SU-DHL-6 (cell line): Measurements from ENCODE around the gene POLK.
A peak's percentile ranks its signal among the peaks of the same experiment; 100 is the strongest.

Experiments used
- H2AFZ ChIP-seq: fragments of 200-600 bp; sonication (generic); 2 replicates; pipeline ENCODE4 v1.6.1; 2014; ENCODE audit warnings: low read depth, mild to moderate bottlenecking, moderate library complexity, mixed read lengths, antibody characterized with exemption, low read length; ENCODE audit not compliant: severe bottlenecking
- H3F3A ChIP-seq: fragments of 200-600 bp; shearing (Covaris generic); 2 replicates; pipeline ENCODE4 v1.6.0; 2016; ENCODE audit warnings: antibody characterized with exemption, mild to moderate bottlenecking; ENCODE audit not compliant: insufficient read depth
- H3K27ac ChIP-seq: fragments of 200-600 bp; sonication (generic); 2 replicates; pipeline ENCODE4 v1.5.1; 2016; ENCODE audit warnings: low read depth, mild to moderate bottlenecking, low read length, moderate library complexity, mixed read lengths
- H3K27me3 ChIP-seq: fragments of 200-600 bp; sonication (generic), shearing (Covaris generic); 2 replicates; pipeline ENCODE4 v1.6.0; 2014; ENCODE audit warnings: mild to moderate bottlenecking, low read length
- H3K36me3 ChIP-seq: fragments of 200-600 bp; sonication (generic); 2 replicates; pipeline ENCODE4 v1.6.1; 2014; ENCODE audit warnings: mild to moderate bottlenecking, low read length, mixed read lengths
- H3K4me2 ChIP-seq: fragments of 300-600, 200-600 bp; shearing (Covaris generic), sonication (generic); 2 replicates; pipeline ENCODE4 v1.6.0; 2014; ENCODE audit warnings: low read length, low read depth, mild to moderate bottlenecking; ENCODE audit not compliant: poor library complexity, severe bottlenecking
- H3K4me3 ChIP-seq: fragments of 200-600 bp; sonication (generic); 2 replicates; pipeline ENCODE4 v1.5.1; 2014; ENCODE audit warnings: antibody characterized with exemption, low read length, mild to moderate bottlenecking, mixed read lengths; ENCODE audit not compliant: insufficient read depth, poor library complexity, severe bottlenecking
- H3K79me2 ChIP-seq: fragments of 200-600 bp; sonication (generic); 2 replicates; pipeline ENCODE4 v1.6.1; 2014; ENCODE audit warnings: mild to moderate bottlenecking, low read length, moderate library complexity; ENCODE audit not compliant: insufficient read depth
- H3K9ac ChIP-seq: fragments of 200-600 bp; sonication (generic); 2 replicates; pipeline ENCODE4 v1.7.0; 2014; ENCODE audit warnings: mild to moderate bottlenecking, low read length
- H3K9me2 ChIP-seq: fragments of 200-600 bp; sonication (generic); replicated peaks from 2 replicates; pipeline ENCODE4 v1.6.1; 2014; ENCODE audit warnings: low read length; ENCODE audit not compliant: insufficient read depth
- H3K9me3 ChIP-seq: fragments of 200-600 bp; sonication (generic); 2 replicates; pipeline ENCODE4 v1.6.1; 2014; ENCODE audit warnings: low read length, mixed read lengths; ENCODE audit not compliant: insufficient read depth
- H4K20me1 ChIP-seq: fragments of 200-600 bp; sonication (generic); 2 replicates; pipeline ENCODE4 v1.6.1; 2014; ENCODE audit warnings: low read depth, mild to moderate bottlenecking, antibody characterized with exemption, low read length, moderate library complexity, mixed read lengths
- CTCF ChIP-seq: fragments of 200-600 bp; sonication (generic); IDR thresholded peaks from one replicate; pipeline ENCODE4 v1.5.1; 2017; ENCODE audit warnings: antibody characterized with exemption, mild to moderate bottlenecking, low read length, moderate library complexity; ENCODE audit not compliant: insufficient read depth, poor library complexity, severe bottlenecking
- EZH2phosphoT487 ChIP-seq: fragments of 200-600 bp; sonication (generic), shearing (Covaris generic); conservative IDR thresholded peaks from 2 replicates; pipeline ENCODE4 v1.6.1; 2018; ENCODE audit warnings: mild to moderate bottlenecking, antibody characterized with exemption, low read length, moderate library complexity, mixed read lengths

POLK gene

DNA sequence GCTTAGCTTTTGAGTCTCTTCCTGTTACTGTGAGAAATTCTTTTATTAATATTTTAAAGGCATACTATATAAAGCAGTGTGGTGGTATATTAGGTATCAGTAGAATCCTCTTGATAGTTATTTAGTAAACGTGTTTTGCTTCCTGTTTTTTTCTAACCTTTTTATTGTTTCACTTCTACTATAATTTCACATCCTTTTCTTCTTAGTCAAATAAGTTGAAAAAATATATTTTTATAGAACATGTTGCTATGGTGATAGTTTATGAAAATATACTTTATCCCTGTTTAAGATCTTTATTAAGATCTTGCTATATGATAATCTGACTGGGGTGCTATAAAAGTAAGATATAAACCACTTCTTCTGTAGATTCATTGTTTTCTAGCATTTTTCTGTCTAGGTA is 2.1 kb downstream of the POLK start:
- Histone ChIP-seq H4K20me1 (peaks cover 11% of the 10 kb centered on the region; the same call in 1 of the 2 replicates), H3K27ac (peak overlapping the region; percentile 40; the same call in 1 of the 2 replicates), H3K27me3 (no peaks in the 10 kb centered on the region), H3K9me3 (no peaks in the 10 kb centered on the region), H3F3A (peaks cover 15% of the 10 kb centered on the region; the same call in 1 of the 2 replicates), H3K9ac (peak overlapping the region; percentile 83; the same call in 1 of the 2 replicates), H2AFZ (no peak overlapping the region), H3K79me2 (peaks cover 89% of the 10 kb centered on the region), H3K4me3 (peak overlapping the region; percentile 82), H3K9me2 (no peaks in the 10 kb centered on the region), H3K4me2 (peak overlapping the region; percentile 75), H3K36me3 (no peaks in the 10 kb centered on the region)
- TF ChIP-seq CTCF (no peak), EZH2phosphoT487 (no peak)

DNA sequence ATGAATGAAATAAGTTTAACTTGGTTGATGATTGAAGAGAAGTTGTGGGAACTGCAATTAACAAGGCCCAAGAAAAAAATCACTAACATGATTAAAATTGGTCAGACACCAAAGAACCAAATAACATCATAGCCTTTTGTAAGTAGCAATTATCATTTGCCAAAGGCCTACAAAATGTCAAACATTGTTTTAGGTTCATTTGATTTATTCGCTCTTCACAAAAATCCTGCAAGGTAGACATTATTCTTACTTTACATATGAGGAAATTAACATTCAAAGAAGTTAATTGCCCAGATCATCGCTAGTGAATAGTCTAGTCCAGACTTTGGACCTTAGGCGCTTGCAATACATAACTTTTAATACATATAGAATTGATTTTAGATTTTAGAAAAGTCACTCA is 2.6 kb downstream of the POLK start:
- Histone ChIP-seq H3K79me2 (peaks cover 89% of the 10 kb centered on the region), H3K4me2 (peak overlapping the region; percentile 75), H3K9ac (no peak overlapping the region)

DNA sequence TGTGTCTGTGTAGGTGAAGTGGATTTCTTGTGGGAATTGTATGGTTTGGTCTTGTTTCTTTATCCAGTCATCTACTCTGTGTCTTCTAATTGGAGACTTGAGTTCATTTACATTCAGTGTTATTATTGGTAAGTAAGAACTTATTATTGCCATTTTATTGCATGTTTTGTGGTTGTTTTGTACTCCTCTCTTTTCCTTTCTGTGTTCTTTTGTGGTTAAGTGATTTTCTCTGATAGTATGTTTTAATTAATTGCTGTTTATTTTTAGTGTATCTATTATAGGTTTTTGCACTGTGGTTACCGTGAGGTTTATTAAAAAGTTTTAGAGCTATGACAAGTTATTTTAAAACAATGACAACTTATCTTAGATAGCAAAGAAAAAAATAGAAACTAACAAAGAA is 8.1 kb downstream of the POLK start:
- Histone ChIP-seq H3K9ac (no peak overlapping the region), H3K9me3 (peaks cover 14% of the 10 kb centered on the region; the same call in 1 of the 2 replicates), H3F3A (0 out of 2 replicates have a peak, but pooled peaks cover under 1% of the 10 kb centered on the region), H3K4me2 (no peak overlapping the region), H3K4me3 (no peak overlapping the region), H3K9me2 (no peaks in the 10 kb centered on the region), H2AFZ (no peak overlapping the region), H4K20me1 (no peaks in the 10 kb centered on the region), H3K27me3 (no peaks in the 10 kb centered on the region), H3K79me2 (peaks cover 84% of the 10 kb centered on the region), H3K27ac (no peak overlapping the region), H3K36me3 (peaks cover 14% of the 10 kb centered on the region)
- TF ChIP-seq EZH2phosphoT487, result no peak
- TF ChIP-seq CTCF, result no peak

More for the DNA sequence above, 2.6 kb downstream of the POLK start:
- Histone ChIP-seq H4K20me1 (peaks cover 8% of the 10 kb centered on the region; the same call in 1 of the 2 replicates), H3K9me2 (no peaks in the 10 kb centered on the region), H2AFZ (no peak overlapping the region), H3F3A (peaks cover 15% of the 10 kb centered on the region; the same call in 1 of the 2 replicates), H3K9me3 (no peaks in the 10 kb centered on the region), H3K36me3 (no peaks in the 10 kb centered on the region), H3K27ac (peak overlapping the region; percentile 40; the same call in 1 of the 2 replicates), H3K4me3 (no peak overlapping the region), H3K27me3 (no peaks in the 10 kb centered on the region)
- TF ChIP-seq EZH2phosphoT487 (no peak), CTCF (no peak)
